Keratinocyte (primary cell): ENCODE results near the gene GDPD4. TPM values are rescaled to one million over a fixed set of nuclear protein-coding genes. Genes with fewer than 3 reads are reported as not detected.

ENCODE experiments used
- DNase-seq: peaks from one replicate; pipeline ENCODE4 v3.0.0-alpha.2; 2011; ENCODE audit warnings: low read depth, missing footprints, low spot score
- FAIRE-seq: peaks from 2 replicates; lab custom pipeline; 2011; peaks lifted over from hg19 to GRCh38; lab: Jason Lieb, UNC
- H2AFZ ChIP-seq: 2 replicates; pipeline ENCODE4 v1.6.0; 2012; ENCODE audit warnings: low read length, control low read depth, inconsistent platforms; ENCODE audit not compliant: control insufficient read depth
- H3K27ac ChIP-seq: 2 replicates; pipeline ENCODE4 v1.5.1; 2011; ENCODE audit warnings: low read length; ENCODE audit not compliant: control insufficient read depth, insufficient read depth
- H3K27me3 ChIP-seq: 3 replicates; pipeline ENCODE4 v1.6.0; 2011; ENCODE audit warnings: low read length; ENCODE audit not compliant: control insufficient read depth, insufficient read depth; ENCODE audit errors: extremely low read depth
- H3K36me3 ChIP-seq, 2 experiments: 2 replicates in 1 of 2; 3 replicates in 1 of 2; pipeline ENCODE4 v1.5.1; 2011; ENCODE audit warnings: low read length in 2 of 2, mild to moderate bottlenecking in 1 of 2; ENCODE audit not compliant: control insufficient read depth in 2 of 2, insufficient read depth in 2 of 2; ENCODE audit errors: extremely low read depth in 1 of 2
- H3K4me1 ChIP-seq: 3 replicates; pipeline ENCODE4 v1.5.1; 2011; ENCODE audit warnings: low read length; ENCODE audit not compliant: control insufficient read depth, insufficient read depth; ENCODE audit errors: extremely low read depth
- H3K4me2 ChIP-seq: 3 replicates; pipeline ENCODE4 v1.6.0; 2011; ENCODE audit warnings: low read depth, low read length; ENCODE audit not compliant: control insufficient read depth, insufficient read depth; ENCODE audit errors: extremely low read depth
- H3K4me3 ChIP-seq, 3 experiments: fragments of 200-600 bp in 1 of 3; sonication (generic) in 1 of 3; 2 replicates in 2 of 3; 3 replicates in 1 of 3; pipeline ENCODE4 v1.5.1; 2011 to 2016; ENCODE audit warnings: low read length in 3 of 3, mild to moderate bottlenecking in 3 of 3, control low read depth in 2 of 3, inconsistent platforms in 1 of 3, low read depth in 1 of 3, mixed read lengths in 1 of 3, mixed run types in 1 of 3, moderate library complexity in 1 of 3; ENCODE audit not compliant: control insufficient read depth in 2 of 3, insufficient read depth in 2 of 3; ENCODE audit errors: extremely low read depth in 1 of 3
- H3K79me2 ChIP-seq: 2 replicates; pipeline ENCODE4 v1.6.0; 2012; ENCODE audit warnings: low read length; ENCODE audit not compliant: control insufficient read depth, insufficient read depth
- H3K9ac ChIP-seq: 3 replicates; pipeline ENCODE4 v1.6.0; 2011; ENCODE audit warnings: low read length; ENCODE audit not compliant: control insufficient read depth, insufficient read depth; ENCODE audit errors: extremely low read depth
- H3K9me1 ChIP-seq: 3 replicates; pipeline ENCODE4 v1.6.0; 2011; ENCODE audit warnings: low read length; ENCODE audit not compliant: control insufficient read depth, insufficient read depth; ENCODE audit errors: extremely low read depth
- H3K9me3 ChIP-seq: 2 replicates; pipeline ENCODE4 v1.5.1; 2012; ENCODE audit warnings: low read depth, low read length; ENCODE audit not compliant: control insufficient read depth
- H4K20me1 ChIP-seq: 3 replicates; pipeline ENCODE4 v1.6.0; 2011; ENCODE audit warnings: low read length; ENCODE audit not compliant: control insufficient read depth, insufficient read depth; ENCODE audit errors: extremely low read depth
- EZH2 ChIP-seq: IDR thresholded peaks from one replicate; pipeline ENCODE4 v1.6.1; 2012; ENCODE audit warnings: inconsistent platforms, mild to moderate bottlenecking, low read length, moderate library complexity
- dilution Hi-C: fragments of 300-500 bp; cut with MboI; formaldehyde crosslinking; loops from one replicate; pipeline ENCODE4 v1.7.0; 2020; ENCODE audit warnings: low sequenced_read_pairs; ENCODE audit not compliant: extremely low pct_ligation_motif_present
- polyA plus RNA-seq, 5 experiments: library from polyadenylated mRNA; depleted of rRNA in 3 of 5; stranded (reverse) in 3 of 5; stranded (forward) in 1 of 5; unstranded in 1 of 5; fragments of >200 nt; gene quantifications; 1 replicate in 1 of 5; 2 replicates in 3 of 5; 3 replicates in 1 of 5; pipeline versions ENCODE4 v1.2.1 to v1.2.3, GENCODE V29; 2011 to 2012; ENCODE audit warnings: missing spikeins in 2 of 5, low read depth in 1 of 5, low replicate concordance in 1 of 5
- TF ChIP-seq, protein P1 (sequence below), 3 experiments: IDR thresholded peaks in 1 of 3; conservative IDR thresholded peaks in 1 of 3; optimal IDR thresholded peaks in 1 of 3; 2 replicates in 2 of 3; 3 replicates in 1 of 3; pipeline versions ENCODE3 to v1.5.1; 2011; ENCODE audit warnings: low read length in 3 of 3, mild to moderate bottlenecking in 3 of 3, moderate library complexity in 2 of 3, control low read depth in 1 of 3, inconsistent platforms in 1 of 3; ENCODE audit not compliant: insufficient read depth in 2 of 3; ENCODE audit errors: extremely low read depth in 1 of 3

Gene GDPD4
- polyA plus RNA-seq, 1 donor (not counting 4 experiments of a cell fraction or from before 2014, with no cell fraction given) = not detected

DNA sequence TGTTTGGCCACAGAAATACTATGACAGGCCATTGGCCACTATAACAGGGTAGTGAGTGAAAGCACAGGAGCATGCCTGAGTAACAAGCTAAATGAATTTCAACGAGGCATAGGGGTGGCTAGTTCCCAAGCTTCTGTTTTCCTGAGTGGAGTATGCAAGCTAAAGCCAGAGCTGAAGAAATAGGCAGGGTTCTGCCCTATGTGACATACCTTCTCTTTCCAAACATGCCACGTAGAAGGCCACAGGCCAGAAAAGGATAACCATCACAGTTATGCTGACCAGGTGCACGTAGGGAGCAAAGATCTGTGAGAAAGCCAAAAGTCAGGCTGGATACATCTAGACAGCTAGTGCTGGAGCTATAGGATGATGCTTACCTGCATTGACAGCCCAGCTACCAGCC, 30.6 kb downstream of the GDPD4 start:
- H3K36me3 ChIP-seq = no peaks in the 10 kb centered on the region
- dilution Hi-C loops = no loop called here
- no peaks in the 10 kb centered on the region for H3K9me1 ChIP-seq
- TF ChIP-seq, protein P1, sequence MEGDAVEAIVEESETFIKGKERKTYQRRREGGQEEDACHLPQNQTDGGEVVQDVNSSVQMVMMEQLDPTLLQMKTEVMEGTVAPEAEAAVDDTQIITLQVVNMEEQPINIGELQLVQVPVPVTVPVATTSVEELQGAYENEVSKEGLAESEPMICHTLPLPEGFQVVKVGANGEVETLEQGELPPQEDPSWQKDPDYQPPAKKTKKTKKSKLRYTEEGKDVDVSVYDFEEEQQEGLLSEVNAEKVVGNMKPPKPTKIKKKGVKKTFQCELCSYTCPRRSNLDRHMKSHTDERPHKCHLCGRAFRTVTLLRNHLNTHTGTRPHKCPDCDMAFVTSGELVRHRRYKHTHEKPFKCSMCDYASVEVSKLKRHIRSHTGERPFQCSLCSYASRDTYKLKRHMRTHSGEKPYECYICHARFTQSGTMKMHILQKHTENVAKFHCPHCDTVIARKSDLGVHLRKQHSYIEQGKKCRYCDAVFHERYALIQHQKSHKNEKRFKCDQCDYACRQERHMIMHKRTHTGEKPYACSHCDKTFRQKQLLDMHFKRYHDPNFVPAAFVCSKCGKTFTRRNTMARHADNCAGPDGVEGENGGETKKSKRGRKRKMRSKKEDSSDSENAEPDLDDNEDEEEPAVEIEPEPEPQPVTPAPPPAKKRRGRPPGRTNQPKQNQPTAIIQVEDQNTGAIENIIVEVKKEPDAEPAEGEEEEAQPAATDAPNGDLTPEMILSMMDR (optimal IDR thresholded peaks at IDR 0.05 in 1 of 3, IDR thresholded peaks at IDR 0.05 in 1 of 3, conservative IDR thresholded peaks at IDR 0.05 in 1 of 3; ENCODE audit: extremely low read depth in 1 of 3, insufficient read depth in 2 of 3, low read length in 3 of 3) = no peak
- TF ChIP-seq EZH2 = no peak
- H4K20me1 ChIP-seq = no peaks in the 10 kb centered on the region
- DNase-seq (no peak), FAIRE-seq (no peak)
- H3K9me3 ChIP-seq = no peaks in the 10 kb centered on the region
- H3K4me3 ChIP-seq = no peak overlapping the region
- peaks cover 7% of the 10 kb centered on the region for H3K4me1 ChIP-seq
- no peaks in the 10 kb centered on the region for H3K79me2 ChIP-seq
- no peak overlapping the region for H3K9ac ChIP-seq
- H3K4me2 ChIP-seq = no peak overlapping the region
- H3K27ac ChIP-seq = no peak overlapping the region
- H2AFZ ChIP-seq = no peak overlapping the region
- no peaks in the 10 kb centered on the region for H3K27me3 ChIP-seq

DNA sequence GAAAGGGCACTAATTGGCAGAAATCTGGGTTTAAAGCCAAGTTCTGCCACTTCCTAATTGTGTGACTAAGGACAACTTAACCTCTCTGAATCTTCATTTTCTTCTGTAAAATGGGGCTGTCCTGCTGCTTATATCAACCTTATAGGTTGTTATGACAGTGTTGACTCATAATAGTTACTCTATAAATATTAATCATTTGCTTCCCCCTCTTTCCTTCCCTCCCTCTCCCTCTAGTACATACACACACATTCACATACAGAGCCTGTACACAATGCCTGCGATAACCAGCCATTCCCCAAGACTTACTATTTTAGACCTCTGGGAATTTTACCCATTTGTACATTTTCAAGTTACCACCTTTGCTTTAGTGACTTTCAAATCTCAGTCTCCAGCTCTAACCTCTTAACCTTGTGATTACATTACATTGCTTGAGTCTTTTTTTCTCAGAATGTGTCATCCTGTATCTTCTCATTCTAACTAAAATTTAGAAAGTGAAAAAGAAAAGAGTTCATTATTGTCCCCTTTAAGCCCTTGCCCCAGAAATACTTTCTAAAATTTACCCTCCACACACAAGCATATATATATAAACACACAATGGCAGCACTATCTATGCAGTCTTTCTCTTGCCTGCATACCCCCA, 31.9 kb downstream of the GDPD4 start:
- no peak for DNase-seq
- dilution Hi-C loops = no loop called here
- no peak for FAIRE-seq
- H3K36me3 ChIP-seq = no peaks in the 10 kb centered on the region
- H3K9ac ChIP-seq = no peak overlapping the region
- H3K4me2 ChIP-seq = no peak overlapping the region
- no peak overlapping the region for H2AFZ ChIP-seq
- no peak overlapping the region for H3K27ac ChIP-seq
- H4K20me1 ChIP-seq = no peaks in the 10 kb centered on the region
- no peaks in the 10 kb centered on the region for H3K9me3 ChIP-seq
- H3K27me3 ChIP-seq = no peaks in the 10 kb centered on the region
- H3K79me2 ChIP-seq = no peaks in the 10 kb centered on the region
- H3K9me1 ChIP-seq = no peaks in the 10 kb centered on the region
- no peak for TF ChIP-seq EZH2
- TF ChIP-seq, protein P1 (optimal IDR thresholded peaks at IDR 0.05 in 1 of 3, IDR thresholded peaks at IDR 0.05 in 1 of 3, conservative IDR thresholded peaks at IDR 0.05 in 1 of 3; ENCODE audit: extremely low read depth in 1 of 3, insufficient read depth in 2 of 3, low read length in 3 of 3) = no peak
- no peak overlapping the region for H3K4me3 ChIP-seq
- H3K4me1 ChIP-seq = peaks cover 7% of the 10 kb centered on the region
